GM12801 (cell line): ENCODE data around the gene PHLDA3.

Source experiments
- TF ChIP-seq, protein P1 (sequence below): IDR thresholded peaks from one replicate; pipeline ENCODE4 v1.5.1; 2011; ENCODE audit warnings: control low read depth; ENCODE audit not compliant: insufficient read length; ENCODE audit errors: extremely low read depth

Gene PHLDA3

DNA sequence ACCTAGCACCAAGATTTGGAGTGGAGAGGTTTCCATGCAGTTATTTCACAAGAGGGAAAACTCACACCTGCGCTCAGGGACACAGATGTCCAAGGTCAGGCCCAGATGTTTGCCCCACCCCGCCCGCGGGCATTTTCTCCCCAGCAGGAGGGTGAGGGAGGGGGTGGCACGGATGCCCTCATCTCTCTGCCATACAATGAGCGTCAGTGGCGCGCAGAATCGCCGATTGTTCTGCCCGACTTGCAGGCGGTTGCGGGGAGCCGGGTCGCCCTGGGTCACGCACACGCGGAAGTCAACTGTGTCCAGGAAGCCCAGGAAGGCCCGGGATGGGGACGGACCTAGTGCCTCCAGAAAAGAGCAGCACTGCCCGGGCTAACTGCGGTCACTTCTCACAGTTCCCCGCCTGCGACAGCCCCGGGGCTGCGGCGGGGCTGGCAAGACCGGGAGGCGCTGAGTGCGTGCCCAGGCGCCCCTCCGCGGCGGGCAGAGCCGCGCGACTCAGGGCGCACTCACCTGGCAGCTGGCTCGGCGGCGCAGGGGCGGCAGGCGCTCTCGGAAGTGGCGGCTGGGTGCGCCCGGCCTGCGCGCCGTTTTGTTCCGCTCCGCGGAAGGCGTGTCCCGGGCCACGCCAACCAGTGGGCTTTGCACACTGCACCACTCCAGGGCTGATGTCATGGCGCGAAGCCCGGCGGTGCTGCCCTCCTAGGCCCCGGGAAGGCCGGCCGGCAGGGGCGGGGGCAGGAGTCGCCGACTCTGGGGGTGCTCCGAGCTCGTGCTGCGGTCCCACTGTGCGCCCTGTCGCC lies 37.8 kb upstream of the PHLDA3 start, which contains the start of gene CSRP1:
TSS of gene CSRP1 (minus strand) at position 567 of the 803 bp plus-strand sequence. CDS start 10,820 bp downstream, outside the sequence.
- TF ChIP-seq, protein P1, sequence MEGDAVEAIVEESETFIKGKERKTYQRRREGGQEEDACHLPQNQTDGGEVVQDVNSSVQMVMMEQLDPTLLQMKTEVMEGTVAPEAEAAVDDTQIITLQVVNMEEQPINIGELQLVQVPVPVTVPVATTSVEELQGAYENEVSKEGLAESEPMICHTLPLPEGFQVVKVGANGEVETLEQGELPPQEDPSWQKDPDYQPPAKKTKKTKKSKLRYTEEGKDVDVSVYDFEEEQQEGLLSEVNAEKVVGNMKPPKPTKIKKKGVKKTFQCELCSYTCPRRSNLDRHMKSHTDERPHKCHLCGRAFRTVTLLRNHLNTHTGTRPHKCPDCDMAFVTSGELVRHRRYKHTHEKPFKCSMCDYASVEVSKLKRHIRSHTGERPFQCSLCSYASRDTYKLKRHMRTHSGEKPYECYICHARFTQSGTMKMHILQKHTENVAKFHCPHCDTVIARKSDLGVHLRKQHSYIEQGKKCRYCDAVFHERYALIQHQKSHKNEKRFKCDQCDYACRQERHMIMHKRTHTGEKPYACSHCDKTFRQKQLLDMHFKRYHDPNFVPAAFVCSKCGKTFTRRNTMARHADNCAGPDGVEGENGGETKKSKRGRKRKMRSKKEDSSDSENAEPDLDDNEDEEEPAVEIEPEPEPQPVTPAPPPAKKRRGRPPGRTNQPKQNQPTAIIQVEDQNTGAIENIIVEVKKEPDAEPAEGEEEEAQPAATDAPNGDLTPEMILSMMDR = no peak

DNA sequence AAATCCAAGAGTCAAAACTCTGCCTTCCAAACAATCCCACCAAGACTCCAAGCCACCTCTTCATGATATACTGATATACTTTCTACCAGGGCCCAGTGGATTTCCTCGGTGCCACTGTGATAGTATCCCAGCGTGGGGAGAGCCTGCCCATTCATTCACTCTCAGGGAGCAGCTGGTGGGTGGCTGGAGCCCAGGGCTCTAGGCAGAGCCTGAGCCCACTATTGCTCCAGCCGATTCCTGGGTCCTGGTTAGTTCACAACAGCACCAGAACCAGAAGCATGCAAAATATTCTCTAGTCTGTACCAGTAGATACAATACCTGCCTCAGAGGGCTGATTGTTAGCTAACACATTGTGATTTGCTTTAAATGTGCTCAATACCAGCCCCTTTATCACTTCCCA lies 37.1 kb upstream of the PHLDA3 start:
- TF ChIP-seq, protein P1 = no peak

DNA sequence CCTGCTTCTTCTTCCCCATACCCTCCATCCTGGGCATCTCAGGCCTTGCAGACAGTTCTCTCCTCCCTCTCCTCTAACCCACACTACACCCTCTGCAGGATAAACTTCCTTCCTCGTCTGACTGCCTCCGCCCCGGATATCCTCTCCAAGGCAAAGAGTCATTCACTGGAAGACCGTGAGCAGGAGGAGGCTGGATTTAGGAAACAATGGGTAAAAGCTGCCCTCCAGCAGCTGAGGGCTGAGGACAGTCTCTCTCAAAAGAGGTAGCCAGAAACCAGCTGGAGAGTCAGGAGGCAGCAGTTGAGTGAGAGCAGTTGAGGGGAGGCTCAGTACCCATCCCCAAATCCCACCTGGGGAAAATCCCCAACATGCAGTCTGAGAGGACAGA lies 36.5 kb upstream of the PHLDA3 start:
- TF ChIP-seq, protein P1 = no peak

DNA sequence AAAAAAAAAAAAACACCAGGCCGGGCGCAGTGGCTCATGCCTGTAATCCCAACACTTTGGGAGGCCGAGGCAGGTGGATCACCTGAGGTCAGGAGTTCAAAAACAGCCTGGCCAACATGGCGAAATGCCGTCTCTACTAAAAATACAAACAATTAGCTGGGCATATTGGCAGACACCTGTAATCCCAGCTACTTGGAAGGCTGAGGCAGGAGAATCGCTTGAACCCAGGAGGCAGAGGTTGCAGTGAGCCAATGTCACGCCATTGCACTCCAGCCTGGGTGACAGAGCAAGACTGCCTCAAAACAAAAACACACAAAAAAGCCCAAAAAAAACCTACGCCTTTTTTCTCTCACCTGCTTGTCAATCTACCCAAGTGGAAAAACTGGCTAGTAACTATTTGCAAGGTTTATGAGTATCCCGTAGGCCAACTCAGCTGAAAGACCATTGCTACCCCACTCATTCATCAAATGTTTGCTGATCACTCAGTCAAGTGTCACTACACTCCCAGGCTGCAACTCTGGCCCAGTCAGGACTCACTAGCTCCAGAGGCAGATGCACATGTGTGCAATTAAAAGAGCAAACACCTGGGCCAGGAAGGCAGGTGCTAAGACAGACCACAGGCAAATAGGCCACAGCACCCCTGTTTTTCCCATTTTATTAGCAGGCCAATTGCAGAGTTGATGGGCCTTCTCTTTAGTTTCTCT lies 36.0 kb upstream of the PHLDA3 start:
- TF ChIP-seq, protein P1 = no peak

DNA sequence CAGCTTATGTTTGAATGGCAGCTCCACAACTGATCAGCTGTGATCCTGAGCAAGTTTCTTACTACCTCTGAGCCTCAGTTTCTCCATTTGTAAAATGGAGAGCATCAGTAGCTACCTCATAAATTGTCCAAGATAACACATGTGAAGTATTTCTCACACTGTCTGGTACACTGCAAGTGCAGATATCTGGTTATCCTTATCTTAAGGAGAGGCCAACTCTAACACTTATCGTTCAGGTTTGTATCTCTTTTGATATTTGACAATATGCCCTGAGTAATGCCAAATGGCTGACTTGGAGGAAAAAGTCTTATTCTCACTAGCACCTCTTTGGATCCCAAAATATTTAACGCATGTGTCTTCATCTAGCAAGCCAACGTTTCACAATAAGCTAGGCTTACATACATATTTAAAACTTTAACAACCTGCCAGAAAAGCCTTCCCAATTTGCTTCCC lies 35.2 kb upstream of the PHLDA3 start:
- TF ChIP-seq, protein P1 = no peak

DNA sequence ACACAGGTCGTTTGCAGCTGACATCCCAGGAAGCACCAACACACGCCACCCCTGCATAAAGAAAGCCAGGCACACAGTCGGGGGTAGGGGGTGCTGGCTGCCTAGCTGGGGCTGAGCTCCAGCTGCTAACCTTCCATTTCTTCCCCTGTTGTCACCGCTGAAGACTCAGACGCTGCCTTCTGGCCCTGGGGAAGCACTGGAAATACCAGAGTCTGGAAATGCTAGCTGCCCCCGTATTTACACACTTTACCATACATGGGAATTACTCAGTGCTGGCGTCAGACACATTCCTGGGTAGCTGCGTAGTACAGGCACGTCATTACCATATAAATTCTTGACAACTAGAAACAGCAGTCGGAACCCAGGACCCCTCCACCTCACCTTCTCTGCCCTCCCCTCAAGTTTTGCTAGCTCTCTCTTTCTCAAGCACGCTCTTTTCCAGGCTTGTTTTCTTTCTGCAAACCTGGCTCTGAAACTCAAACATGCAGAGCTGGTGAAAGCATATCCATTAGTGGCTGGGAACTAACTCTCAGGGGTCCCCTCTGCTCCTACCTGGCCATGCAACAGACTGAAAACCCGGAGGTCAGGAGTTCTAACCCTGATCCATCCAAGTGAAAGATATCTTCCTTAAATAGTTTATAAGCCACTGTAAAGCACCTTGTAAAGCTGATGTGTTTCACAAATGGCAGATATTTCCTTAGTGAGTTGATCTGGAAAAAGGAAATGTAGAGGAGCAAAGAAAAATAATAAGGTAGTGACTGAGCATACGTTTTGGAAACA lies 34.6 kb upstream of the PHLDA3 start:
- TF ChIP-seq, protein P1 = no peak

DNA sequence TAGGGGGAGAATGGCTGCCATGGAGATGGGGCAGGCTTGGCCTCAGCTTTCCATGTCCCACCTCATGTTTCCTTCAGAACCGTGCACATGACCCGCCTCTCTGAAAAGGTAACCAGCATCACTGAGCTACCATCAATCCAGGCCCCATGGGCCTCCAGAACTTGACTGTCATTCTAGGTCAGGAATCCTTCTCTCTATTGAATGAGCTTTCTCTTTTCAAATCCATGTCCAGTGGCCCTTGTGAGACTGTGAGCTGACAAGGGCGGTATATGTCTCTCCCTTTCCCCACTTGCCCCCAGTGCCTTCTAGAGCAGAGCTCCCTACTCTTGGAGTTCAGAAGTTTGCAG lies 33.5 kb upstream of the PHLDA3 start:
- TF ChIP-seq, protein P1 = no peak
